Effector CD8-positive, alpha-beta T cell (primary cell): ENCODE results near the gene SLC24A1.

Experiments
- DNase-seq: peaks from one replicate; lab custom pipeline; 2025; lab: John Stamatoyannopoulos, UW

Gene SLC24A1

GRCh38 chr15:65651831-65652749, 30.4 kb downstream of the SLC24A1 start:
- DNase-seq: no peak

GRCh38 chr15:65653341-65653740, 31.6 kb downstream of the SLC24A1 start:
- no peak for DNase-seq

- DNase-seq: no peak
Observed at GRCh38 chr15:65653801-65654521, 32.2 kb downstream of the SLC24A1 start.

- no peak for DNase-seq
Observed at GRCh38 chr15:65655026-65655425, 33.3 kb downstream of the SLC24A1 start.

- no peak for DNase-seq
Observed at GRCh38 chr15:65655457-65655856, 33.7 kb downstream of the SLC24A1 start.

GRCh38 chr15:65659502-65660052, 37.8 kb downstream of the SLC24A1 start:
- no peak for DNase-seq

- no peak for DNase-seq
Observed at GRCh38 chr15:65660927-65661326, 39.2 kb downstream of the SLC24A1 start.

GRCh38 chr15:65663521-65663920, 41.8 kb downstream of the SLC24A1 start:
- no peak for DNase-seq

GRCh38 chr15:65666257-65666656, 44.5 kb downstream of the SLC24A1 start:
- DNase-seq: no peak

GRCh38 chr15:65675551-65675950, 53.8 kb downstream of the SLC24A1 start:
- DNase-seq: no peak

- no peak for DNase-seq
Observed at GRCh38 chr15:65676123-65676522, 54.4 kb downstream of the SLC24A1 start.

- no peak for DNase-seq
Observed at GRCh38 chr15:65680544-65680943, 58.8 kb downstream of the SLC24A1 start.

- no peak for DNase-seq
Observed at GRCh38 chr15:65682404-65682911, 60.7 kb downstream of the SLC24A1 start.

GRCh38 chr15:65688462-65688861, 66.7 kb downstream of the SLC24A1 start:
- DNase-seq: no peak

GRCh38 chr15:65690173-65690572, 68.4 kb downstream of the SLC24A1 start:
- no peak for DNase-seq

- no peak for DNase-seq
Observed at GRCh38 chr15:65690778-65691177, 69.0 kb downstream of the SLC24A1 start.

- no peak for DNase-seq
Observed at GRCh38 chr15:65695081-65695480, 73.3 kb downstream of the SLC24A1 start.
